Coronary artery (tissue), 2 donors: Measurements from ENCODE around the gene APLP1.
A peak's percentile ranks its signal among the peaks of the same experiment; 100 is the strongest.

Experiments
- DNase-seq: peaks from one replicate; pipeline ENCODE4 v3.0.0-alpha.2; 2017; ENCODE audit warnings: low spot score
- H3K27ac ChIP-seq, 2 donors: fragments of 200-600 bp; sonication (generic); one replicate each; pipeline ENCODE4 v1.5.1; 2016 to 2019
- H3K4me3 ChIP-seq: fragments of 200-600 bp; sonication (generic); 2 replicates; pipeline ENCODE4 v1.5.1; 2016; ENCODE audit warnings: mild to moderate bottlenecking, moderate library complexity
- CTCF ChIP-seq: fragments of 200-600 bp; sonication (generic); IDR thresholded peaks from one replicate; pipeline ENCODE4 v1.5.1; 2019; ENCODE audit warnings: antibody characterized with exemption

Gene APLP1

GRCh38 chr19:35841961-35842595 lies 26.3 kb upstream of the APLP1 start:
- Histone ChIP-seq H3K27ac (no peak overlapping the region), H3K4me3 (no peak overlapping the region)
- no peak for TF ChIP-seq CTCF
- DNase-seq: no peak

- no peak overlapping the region for H3K27ac ChIP-seq
- no peak for DNase-seq
- no peak for TF ChIP-seq CTCF
- H3K4me3 ChIP-seq: no peak overlapping the region
These were observed 25.6 kb upstream of the APLP1 start for GRCh38 chr19:35842666-35843272.

GRCh38 chr19:35843676-35844481 lies 24.5 kb upstream of the APLP1 start:
- DNase-seq: no peak
- Histone ChIP-seq H3K4me3 (no peak overlapping the region), H3K27ac (no peak overlapping the region)
- TF ChIP-seq CTCF: no peak

- no peak for TF ChIP-seq CTCF
- DNase-seq: no peak
- no peak overlapping the region for H3K27ac ChIP-seq
- no peak overlapping the region for H3K4me3 ChIP-seq
These were observed 23.7 kb upstream of the APLP1 start for GRCh38 chr19:35844482-35845214.

- peak overlapping the region; percentile 59 for H3K4me3 ChIP-seq
- no peak overlapping the region for H3K27ac ChIP-seq
- DNase-seq: no peak
- no peak for TF ChIP-seq CTCF
These were observed 22.9 kb upstream of the APLP1 start for GRCh38 chr19:35845215-35846037.

- no peak for TF ChIP-seq CTCF
- H3K27ac ChIP-seq: no peak overlapping the region
- DNase-seq: no peak
- H3K4me3 ChIP-seq: peak overlapping the region; percentile 59
These were observed 22.2 kb upstream of the APLP1 start for GRCh38 chr19:35846038-35846668.
